Endothelial cell of umbilical vein (primary cell): ENCODE results near the gene LCN15. TPM values are rescaled to one million over a fixed set of nuclear protein-coding genes. Genes with fewer than 3 reads are reported as not detected.
"Not testable (repeated sequence)": the region's sequence is repeated elsewhere in the genome, so short reads cannot be mapped to it uniquely, and the experiment has no call there.

Experiments used
- BruUV-seq: library from RNA; stranded (reverse); fragments of 400-500 nt; replicated peaks from 2 replicates; lab custom pipeline; 2021; lab: Mats Ljungman, UMichigan
- CTCF ChIA-PET: fragments of 300-600, 350-600 bp; sonication (Branson Sonifier 250); formaldehyde crosslinking; loops from one replicate; lab custom pipeline; 2021; ENCODE audit warnings: antibody characterized with exemption, inconsistent platforms; lab: Charles Lee
- POLR2A ChIA-PET: fragments of 300-600, 350-600 bp; sonication (Branson Sonifier 250); formaldehyde crosslinking; loops from one replicate; lab custom pipeline; 2021; ENCODE audit warnings: antibody characterized with exemption, inconsistent platforms; lab: Charles Lee
- DNase-seq: peaks from one replicate; pipeline ENCODE4 v3.0.0-alpha.2; 2011; ENCODE audit warnings: low read depth, low spot score
- FAIRE-seq: peaks from 2 replicates; lab custom pipeline; 2011; peaks lifted over from hg19 to GRCh38; lab: Jason Lieb, UNC
- H2AFZ ChIP-seq: 2 replicates; pipeline ENCODE4 v1.6.0; 2012; ENCODE audit warnings: low read depth, low read length, control low read depth, inconsistent platforms
- H3K27ac ChIP-seq: 2 replicates; pipeline ENCODE4 v1.5.1; 2011; ENCODE audit warnings: low read depth, mild to moderate bottlenecking, control low read depth, low read length, moderate library complexity; ENCODE audit not compliant: insufficient read depth
- H3K27me3 ChIP-seq, 2 experiments: 2 replicates each; pipeline versions ENCODE4 v1.6.0 to v1.6.1; 2011; ENCODE audit warnings: low read length in 2 of 2, mixed read lengths in 1 of 2; ENCODE audit not compliant: control insufficient read depth in 2 of 2, insufficient read depth in 2 of 2
- H3K36me3 ChIP-seq, 2 experiments: 2 replicates in 1 of 2; 3 replicates in 1 of 2; pipeline ENCODE4 v1.5.1; 2011; ENCODE audit warnings: low read length in 2 of 2, mild to moderate bottlenecking in 1 of 2, moderate library complexity in 1 of 2; ENCODE audit not compliant: control insufficient read depth in 2 of 2, insufficient read depth in 2 of 2; ENCODE audit errors: extremely low read depth in 1 of 2
- H3K4me1 ChIP-seq: 3 replicates; pipeline ENCODE4 v1.5.1; 2011; ENCODE audit warnings: mild to moderate bottlenecking, low read length; ENCODE audit not compliant: control insufficient read depth, insufficient read depth; ENCODE audit errors: extremely low read depth
- H3K4me2 ChIP-seq: 2 replicates; pipeline ENCODE4 v1.6.1; 2011; ENCODE audit warnings: low read length, control low read depth, mixed read lengths; ENCODE audit not compliant: insufficient read depth
- H3K4me3 ChIP-seq, 3 experiments: fragments of 200-600 bp in 1 of 3; sonication (generic), shearing (Covaris generic) in 1 of 3; replicated peaks in 1 of 3; 2 replicates each; pipeline ENCODE4 v1.5.1; 2011 to 2016; ENCODE audit warnings: control low read depth in 3 of 3, low read length in 3 of 3, mild to moderate bottlenecking in 2 of 3, inconsistent platforms in 1 of 3, low read depth in 1 of 3, moderate library complexity in 1 of 3; ENCODE audit not compliant: insufficient read depth in 1 of 3
- H3K79me2 ChIP-seq: 2 replicates; pipeline ENCODE4 v1.6.0; 2012; ENCODE audit warnings: low read length, inconsistent platforms; ENCODE audit not compliant: control insufficient read depth, insufficient read depth
- H3K9ac ChIP-seq: replicated peaks from 2 replicates; pipeline ENCODE3; 2011; ENCODE audit warnings: low read length, control low read depth; ENCODE audit not compliant: insufficient read depth; ENCODE audit errors: extremely low read depth
- H3K9me1 ChIP-seq: replicated peaks from 3 replicates; pipeline ENCODE4 v1.6.0; 2011; ENCODE audit warnings: mild to moderate bottlenecking, low read length; ENCODE audit not compliant: control insufficient read depth, insufficient read depth; ENCODE audit errors: extremely low read depth
- H3K9me3 ChIP-seq: replicated peaks from 2 replicates; pipeline ENCODE4 v1.5.1; 2012; ENCODE audit warnings: low read length, inconsistent platforms; ENCODE audit not compliant: control insufficient read depth, insufficient read depth
- H4K20me1 ChIP-seq: replicated peaks from 2 replicates; pipeline ENCODE3; 2011; ENCODE audit warnings: mild to moderate bottlenecking, low read length; ENCODE audit not compliant: control insufficient read depth, insufficient read depth; ENCODE audit errors: extremely low read depth
- FOS ChIP-seq: IDR thresholded peaks from 2 replicates; pipeline ENCODE4 v1.6.1; 2011; ENCODE audit warnings: mild to moderate bottlenecking, low read length, moderate library complexity, borderline replicate concordance; ENCODE audit not compliant: insufficient read depth
- MYC ChIP-seq: IDR thresholded peaks from one replicate; pipeline ENCODE4 v1.6.1; 2011; ENCODE audit warnings: mild to moderate bottlenecking, low read depth, low read length
- POLR2A ChIP-seq: IDR thresholded peaks from 2 replicates; pipeline ENCODE4 v1.6.1; 2012; ENCODE audit warnings: low read depth, mild to moderate bottlenecking, control low read depth, low read length
- POLR2AphosphoS5 ChIP-seq: IDR thresholded peaks from 2 replicates; pipeline ENCODE4 v1.6.1; 2012; ENCODE audit warnings: low read depth, mild to moderate bottlenecking, control low read depth, low read length, moderate library complexity; ENCODE audit not compliant: insufficient read depth
- dilution Hi-C: fragments of 300-500 bp; cut with MboI; formaldehyde crosslinking; loops from one replicate; pipeline ENCODE4 v1.15.0; 2019; ENCODE audit warnings: low sequenced_read_pairs; ENCODE audit not compliant: extremely low pct_ligation_motif_present
- intact Hi-C: fragments of 100-400 bp; cut with micrococcal nuclease; formaldehyde crosslinking; loops from one replicate; pipeline ENCODE4 v1.10.0; 2022
- polyA plus RNA-seq, 4 experiments: library from polyadenylated mRNA; depleted of rRNA in 3 of 4; stranded (reverse) in 3 of 4; unstranded in 1 of 4; fragments of >200 nt; gene quantifications; 2 replicates each; pipeline versions ENCODE4 v1.2.1 to v1.2.3, GENCODE V29; 2011 to 2012; ENCODE audit warnings: missing spikeins in 1 of 4
- total RNA-seq: library from RNA; stranded (reverse); gene quantifications from 2 replicates; pipeline ENCODE4 v1.2.3, GENCODE V29; 2021
- TF ChIP-seq, protein P1 (sequence below): IDR thresholded peaks from 2 replicates; pipeline ENCODE4 v1.6.1; 2011; ENCODE audit not compliant: insufficient read depth, insufficient read length

The LCN15 gene
- total and polyA plus RNA-seq, 2 donors (not counting 3 experiments of a cell fraction or from before 2014, with no cell fraction given): not detected

- H3K4me2 ChIP-seq: no peak overlapping the region
- H3K4me1 ChIP-seq: no peaks in the 10 kb centered on the region
- no peaks in the 10 kb centered on the region for H3K9me3 ChIP-seq
- dilution Hi-C loops: no loop called here
- H3K79me2 ChIP-seq: no peaks in the 10 kb centered on the region
- no TSS peak for BruUV-seq
- FAIRE-seq (no peak), DNase-seq (no peak)
- H2AFZ ChIP-seq: no peak overlapping the region
- H3K36me3 ChIP-seq: peaks cover 0 to under 1% of the 10 kb centered on the region in 2 experiments
- POLR2A ChIA-PET: no interaction called here
- H3K9me1 ChIP-seq: no peaks in the 10 kb centered on the region
- no peak overlapping the region for H3K4me3 ChIP-seq
- intact Hi-C loops: no loop called here
- H4K20me1 ChIP-seq: no peaks in the 10 kb centered on the region
- TF ChIP-seq FOS (no peak), POLR2A (no peak), MYC (no peak), POLR2AphosphoS5 (no peak)
- TF ChIP-seq, protein P1, sequence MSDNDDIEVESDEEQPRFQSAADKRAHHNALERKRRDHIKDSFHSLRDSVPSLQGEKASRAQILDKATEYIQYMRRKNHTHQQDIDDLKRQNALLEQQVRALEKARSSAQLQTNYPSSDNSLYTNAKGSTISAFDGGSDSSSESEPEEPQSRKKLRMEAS: no peak
- CTCF ChIA-PET: no interaction called here
- no peak overlapping the region for H3K27ac ChIP-seq
- H3K9ac ChIP-seq: no peak overlapping the region
- peaks cover 29 to 32% of the 10 kb centered on the region in 2 experiments for H3K27me3 ChIP-seq
Observed at GRCh38 chr9:136798708-136799078, 34.4 kb upstream of the LCN15 start.

DNA sequence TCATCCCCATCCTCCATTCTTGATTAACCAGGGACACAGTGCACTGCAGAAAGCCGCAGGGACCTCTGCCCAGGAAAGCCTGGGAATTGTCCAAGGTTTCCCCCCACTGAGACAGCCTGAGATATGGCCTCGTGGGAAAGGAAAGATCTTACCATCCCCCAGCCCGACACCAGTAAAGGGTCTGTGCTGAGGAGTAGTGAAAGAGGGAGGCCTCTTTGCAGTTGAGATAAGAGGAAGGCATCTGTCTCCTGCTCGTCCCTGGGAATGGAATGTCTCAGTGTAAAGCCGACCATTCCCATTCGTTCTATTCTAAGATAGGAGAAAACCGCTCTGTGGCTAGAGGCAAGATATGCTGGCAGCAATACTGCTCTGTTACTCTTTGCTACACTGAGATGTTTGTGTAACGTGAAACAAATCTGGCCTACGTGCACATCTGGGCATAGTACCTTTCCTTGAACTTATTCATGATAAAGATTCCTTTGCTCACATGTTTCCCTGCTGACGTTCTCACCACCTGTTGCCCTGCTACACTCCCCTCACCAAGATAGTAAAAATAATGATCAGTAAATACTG is 32.5 kb upstream of the LCN15 start:
- POLR2A ChIA-PET, H3K36me3 ChIP-seq, H4K20me1 ChIP-seq, H3K79me2 ChIP-seq, H3K4me2 ChIP-seq, H3K9me3 ChIP-seq, H3K9me1 ChIP-seq, FAIRE-seq, H2AFZ ChIP-seq, DNase-seq, H3K4me3 ChIP-seq, H3K4me1 ChIP-seq, BruUV-seq, dilution Hi-C loops, H3K9ac ChIP-seq, intact Hi-C loops, H3K27ac ChIP-seq: not testable (repeated sequence)
- CTCF ChIA-PET: interaction anchor here (1.2 to 1.3 kb wide), 2 partner anchors 45 to 233 kb away, joined by 3 read pairs; partner anchors contain the start of gene AJM1
- H3K27me3 ChIP-seq: peaks cover 26 to 27% of the 10 kb centered on the region in 2 experiments
